HG02763 (cell line): Measurements from ENCODE around the gene STEAP1B.

ENCODE experiments used
- ATAC-seq: cut with Tn5 transposase; IDR thresholded peaks from one replicate; pipeline ENCODE4 v1.9.1; 2021; ENCODE audit warnings: mild to moderate bottlenecking, moderate library complexity; ENCODE audit not compliant: unreplicated experiment

STEAP1B gene

GRCh38 chr7:22373911-22374310, 126.1 kb downstream of the STEAP1B start:
- no peak for ATAC-seq

GRCh38 chr7:22373388-22373787, 126.6 kb downstream of the STEAP1B start:
- ATAC-seq = no peak

GRCh38 chr7:22372863-22373262, 127.1 kb downstream of the STEAP1B start:
- no peak for ATAC-seq

- no peak for ATAC-seq
These were observed 128.1 kb downstream of the STEAP1B start for GRCh38 chr7:22371878-22372277.
